ENCODE data around the gene RGL4. TPM values are rescaled to one million over a fixed set of nuclear protein-coding genes. Genes with fewer than 3 reads are reported as not detected.

Gene RGL4, protein sequence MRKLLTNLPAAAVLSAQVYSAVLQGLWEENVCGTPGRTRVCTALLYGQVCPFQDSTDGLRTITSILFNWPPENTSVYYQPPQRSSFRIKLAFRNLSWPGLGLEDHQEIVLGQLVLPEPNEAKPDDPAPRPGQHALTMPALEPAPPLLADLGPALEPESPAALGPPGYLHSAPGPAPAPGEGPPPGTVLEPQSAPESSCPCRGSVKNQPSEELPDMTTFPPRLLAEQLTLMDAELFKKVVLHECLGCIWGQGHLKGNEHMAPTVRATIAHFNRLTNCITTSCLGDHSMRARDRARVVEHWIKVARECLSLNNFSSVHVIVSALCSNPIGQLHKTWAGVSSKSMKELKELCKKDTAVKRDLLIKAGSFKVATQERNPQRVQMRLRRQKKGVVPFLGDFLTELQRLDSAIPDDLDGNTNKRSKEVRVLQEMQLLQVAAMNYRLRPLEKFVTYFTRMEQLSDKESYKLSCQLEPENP
- not detected in 5 replicates for total RNA-seq (2022; extraction: Qiagen RNA extraction)

DNA sequence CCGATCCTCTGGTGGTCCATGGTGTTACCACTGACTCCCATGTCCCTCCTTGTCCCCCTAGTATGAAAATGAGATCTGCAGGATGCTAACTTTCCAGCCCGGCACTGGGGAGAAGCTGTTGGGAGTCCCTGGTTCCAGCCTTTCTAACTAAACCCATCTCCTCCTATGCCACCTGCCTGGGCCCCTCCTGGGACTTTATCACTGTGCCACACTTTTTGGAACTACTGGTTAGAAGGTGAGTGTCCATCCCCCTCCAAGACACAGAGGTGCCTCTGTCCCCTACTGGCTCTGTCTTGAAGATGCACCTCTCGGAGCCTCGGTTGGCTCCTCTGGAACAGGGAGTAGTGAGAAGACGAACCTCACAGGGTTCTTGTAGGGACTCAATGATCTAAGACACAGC lies at the start of gene RGL4:
Gene RGL4, plus strand, starts transcription at position 301 of the 400 bp plus-strand sequence. CDS start 1,018 bp downstream, outside the sequence.

Other genes starting within 250 kb of the RGL4 start
- not detected in 5 replicates for gene IGLL1, start 110.7 kb upstream of the RGL4 start, total RNA-seq (2022; extraction: Qiagen RNA extraction)
- 0.10 to 0.36 TPM (median 0.22 TPM) in 3 of 5 replicates, not detected in the others for gene DRICH1, start 58.7 kb upstream of the RGL4 start, total RNA-seq (2022; extraction: Qiagen RNA extraction)
- 0.75 to 1.6 TPM (median 1.0 TPM) in 5 replicates for gene ZNF70, start 60.1 kb downstream of the RGL4 start, total RNA-seq (2022; extraction: Qiagen RNA extraction)
- gene VPREB3, start 63.4 kb downstream of the RGL4 start, total RNA-seq (2022; extraction: Qiagen RNA extraction), result 0.45 to 1.2 TPM (median 1.1 TPM) in 5 replicates
- not detected in 5 replicates for gene C22orf15, start 72.0 kb downstream of the RGL4 start, total RNA-seq (2022; extraction: Qiagen RNA extraction)
- gene CHCHD10, start 77.0 kb downstream of the RGL4 start, total RNA-seq (2022; extraction: Qiagen RNA extraction), result 67.1 to 200 TPM (median 191 TPM) in 5 replicates
- gene MMP11, start 81.8 kb downstream of the RGL4 start, total RNA-seq (2022; extraction: Qiagen RNA extraction), result 0.23 to 0.46 TPM (median 0.37 TPM) in 5 replicates
- 48.9 to 57.6 TPM (median 51.3 TPM) in 5 replicates for gene SMARCB1, start 96.0 kb downstream of the RGL4 start, total RNA-seq (2022; extraction: Qiagen RNA extraction)
- 0.16 to 0.71 TPM (median 0.55 TPM) in 5 replicates for gene DERL3, start 148.0 kb downstream of the RGL4 start, total RNA-seq (2022; extraction: Qiagen RNA extraction)
- gene SLC2A11, start 166.9 kb downstream of the RGL4 start, total RNA-seq (2022; extraction: Qiagen RNA extraction), result 8.4 to 10.4 TPM (median 9.8 TPM) in 5 replicates
- gene MIF, start 203.4 kb downstream of the RGL4 start, total RNA-seq (2022; extraction: Qiagen RNA extraction), result 412 to 972 TPM (median 905 TPM) in 5 replicates

All from A549 treated with Hydrocortisone at 1 μM for 4 hours (cell line).